Ishikawa (cell line): ENCODE data around the gene ANKRD34C.

Experiments used
- CEBPB ChIP-seq: IDR thresholded peaks from 2 replicates; pipeline ENCODE4 v1.6.1; 2012
- CREB1 ChIP-seq: IDR thresholded peaks from 2 replicates; pipeline ENCODE4 v1.6.1; 2012; ENCODE audit warnings: low read depth
- EGR1 ChIP-seq: IDR thresholded peaks from 2 replicates; pipeline ENCODE4 v1.6.1; 2012
- EP300 ChIP-seq: IDR thresholded peaks from 2 replicates; pipeline ENCODE4 v1.6.1; 2012; ENCODE audit warnings: borderline replicate concordance
- MAX ChIP-seq: IDR thresholded peaks from 2 replicates; pipeline ENCODE4 v1.6.1; 2012
- NFIC ChIP-seq: IDR thresholded peaks from 2 replicates; pipeline ENCODE4 v1.6.1; 2012
- RAD21 ChIP-seq: IDR thresholded peaks from 2 replicates; pipeline ENCODE4 v1.6.1; 2012; ENCODE audit warnings: low read depth
- TAF1 ChIP-seq: IDR thresholded peaks from 2 replicates; pipeline ENCODE4 v1.6.1; 2012; ENCODE audit warnings: low read depth, mild to moderate bottlenecking
- TCF12 ChIP-seq: IDR thresholded peaks from 2 replicates; pipeline ENCODE4 v1.6.1; 2012; ENCODE audit warnings: low read depth
- USF1 ChIP-seq: IDR thresholded peaks from 2 replicates; pipeline ENCODE4 v1.6.1; 2012
- YY1 ChIP-seq: IDR thresholded peaks from 2 replicates; pipeline ENCODE4 v1.6.1; 2012; ENCODE audit warnings: low read depth
- ZBTB7A ChIP-seq: IDR thresholded peaks from 2 replicates; pipeline ENCODE4 v1.6.1; 2012; ENCODE audit warnings: low read depth
- TF ChIP-seq, protein P1 (sequence below): IDR thresholded peaks from 2 replicates; pipeline ENCODE4 v1.6.1; 2012; ENCODE audit warnings: low read depth, mild to moderate bottlenecking

GRCh38 chr15:79290642-79291275, 8.2 kb downstream of the ANKRD34C start:
- TF ChIP-seq EP300: no peak
- no peak for TF ChIP-seq YY1
- TF ChIP-seq TAF1: no peak
- TF ChIP-seq MAX: no peak
- TF ChIP-seq CREB1: no peak
- no peak for TF ChIP-seq ZBTB7A
- TF ChIP-seq USF1: no peak
- no peak for TF ChIP-seq RAD21
- TF ChIP-seq, protein P1, sequence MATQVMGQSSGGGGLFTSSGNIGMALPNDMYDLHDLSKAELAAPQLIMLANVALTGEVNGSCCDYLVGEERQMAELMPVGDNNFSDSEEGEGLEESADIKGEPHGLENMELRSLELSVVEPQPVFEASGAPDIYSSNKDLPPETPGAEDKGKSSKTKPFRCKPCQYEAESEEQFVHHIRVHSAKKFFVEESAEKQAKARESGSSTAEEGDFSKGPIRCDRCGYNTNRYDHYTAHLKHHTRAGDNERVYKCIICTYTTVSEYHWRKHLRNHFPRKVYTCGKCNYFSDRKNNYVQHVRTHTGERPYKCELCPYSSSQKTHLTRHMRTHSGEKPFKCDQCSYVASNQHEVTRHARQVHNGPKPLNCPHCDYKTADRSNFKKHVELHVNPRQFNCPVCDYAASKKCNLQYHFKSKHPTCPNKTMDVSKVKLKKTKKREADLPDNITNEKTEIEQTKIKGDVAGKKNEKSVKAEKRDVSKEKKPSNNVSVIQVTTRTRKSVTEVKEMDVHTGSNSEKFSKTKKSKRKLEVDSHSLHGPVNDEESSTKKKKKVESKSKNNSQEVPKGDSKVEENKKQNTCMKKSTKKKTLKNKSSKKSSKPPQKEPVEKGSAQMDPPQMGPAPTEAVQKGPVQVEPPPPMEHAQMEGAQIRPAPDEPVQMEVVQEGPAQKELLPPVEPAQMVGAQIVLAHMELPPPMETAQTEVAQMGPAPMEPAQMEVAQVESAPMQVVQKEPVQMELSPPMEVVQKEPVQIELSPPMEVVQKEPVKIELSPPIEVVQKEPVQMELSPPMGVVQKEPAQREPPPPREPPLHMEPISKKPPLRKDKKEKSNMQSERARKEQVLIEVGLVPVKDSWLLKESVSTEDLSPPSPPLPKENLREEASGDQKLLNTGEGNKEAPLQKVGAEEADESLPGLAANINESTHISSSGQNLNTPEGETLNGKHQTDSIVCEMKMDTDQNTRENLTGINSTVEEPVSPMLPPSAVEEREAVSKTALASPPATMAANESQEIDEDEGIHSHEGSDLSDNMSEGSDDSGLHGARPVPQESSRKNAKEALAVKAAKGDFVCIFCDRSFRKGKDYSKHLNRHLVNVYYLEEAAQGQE: no peak
- no peak for TF ChIP-seq CEBPB
- TF ChIP-seq EGR1: no peak
- TF ChIP-seq NFIC: no peak
- no peak for TF ChIP-seq TCF12
